Liver (tissue), 9 donors: ENCODE data around the gene TFR2. TPM values are rescaled to one million over a fixed set of nuclear protein-coding genes. Genes with fewer than 3 reads are reported as not detected.

Experiments
- DNase-seq: peaks from one replicate; pipeline ENCODE4 v3.0.0-alpha.2; 2017; ENCODE audit warnings: low spot score
- H3K27ac ChIP-seq, 2 donors: one replicate each; pipeline ENCODE4 v1.7.0; 2013; ENCODE audit warnings: inconsistent platforms in 2 of 2, low read length in 2 of 2, control low read depth in 1 of 2, low read depth in 1 of 2, mild to moderate bottlenecking in 1 of 2
- H3K27me3 ChIP-seq, 4 donors: one replicate each; pipeline versions ENCODE4 v1.6.1 to v1.7.0; 2013; ENCODE audit warnings: low read length in 3 of 4, inconsistent platforms in 1 of 4, mild to moderate bottlenecking in 1 of 4, moderate library complexity in 1 of 4; ENCODE audit not compliant: control insufficient read depth in 4 of 4, insufficient read depth in 4 of 4
- H3K36me3 ChIP-seq, 4 donors: one replicate each; pipeline versions ENCODE4 v1.6.1 to v1.7.0; 2013; ENCODE audit warnings: low read length in 3 of 4, mild to moderate bottlenecking in 3 of 4, low read depth in 1 of 4, moderate library complexity in 1 of 4; ENCODE audit not compliant: control insufficient read depth in 4 of 4, insufficient read depth in 3 of 4
- H3K4me1 ChIP-seq, 4 donors: one replicate each; pipeline versions ENCODE4 v1.6.1 to v1.7.0; 2013; ENCODE audit warnings: low read length in 3 of 4, mild to moderate bottlenecking in 3 of 4, moderate library complexity in 1 of 4; ENCODE audit not compliant: control insufficient read depth in 4 of 4, insufficient read depth in 4 of 4
- H3K4me3 ChIP-seq, 3 donors: one replicate each; pipeline versions ENCODE4 v1.6.1 to v1.7.0; 2013; ENCODE audit warnings: low read length in 3 of 3, control low read depth in 1 of 3, low read depth in 1 of 3, mild to moderate bottlenecking in 1 of 3
- H3K9ac ChIP-seq, 2 donors: one replicate each; pipeline ENCODE4 v1.7.0; 2013; ENCODE audit warnings: low read length in 2 of 2, mild to moderate bottlenecking in 2 of 2, moderate library complexity in 2 of 2, control low read depth in 1 of 2, low read depth in 1 of 2
- H3K9me3 ChIP-seq, 4 donors: one replicate each; pipeline versions ENCODE4 v1.6.1 to v1.7.0; 2013; ENCODE audit warnings: low read length in 3 of 4; ENCODE audit not compliant: control insufficient read depth in 4 of 4
- ATF3 ChIP-seq: IDR thresholded peaks from 2 replicates; pipeline ENCODE4 v1.6.1; 2016; ENCODE audit warnings: antibody characterized with exemption
- CTCF ChIP-seq: fragments of 150-350 bp; IDR thresholded peaks from 2 replicates; pipeline ENCODE4 v1.5.1; 2017; ENCODE audit warnings: improper control_type of control experiment, low read depth, low read length; ENCODE audit not compliant: missing input control
- EGR1 ChIP-seq, 2 donors: IDR thresholded peaks; 2 replicates each; pipeline ENCODE4 v1.6.1; 2016 to 2018; ENCODE audit warnings: antibody characterized with exemption in 2 of 2, low read depth in 2 of 2
- FOXA1 ChIP-seq: IDR thresholded peaks from 2 replicates; pipeline ENCODE4 v1.6.1; 2016; ENCODE audit warnings: antibody characterized with exemption
- FOXA2 ChIP-seq: IDR thresholded peaks from 2 replicates; pipeline ENCODE4 v1.6.1; 2016; ENCODE audit warnings: antibody characterized with exemption
- GABPA ChIP-seq, 2 donors: IDR thresholded peaks in 1 of 2; conservative IDR thresholded peaks in 1 of 2; 2 replicates each; pipeline ENCODE4 v1.6.1; 2016; ENCODE audit warnings: antibody characterized with exemption in 2 of 2, mild to moderate bottlenecking in 1 of 2, moderate library complexity in 1 of 2
- HNF4A ChIP-seq, 2 donors: conservative IDR thresholded peaks; 2 replicates each; pipeline ENCODE4 v1.6.1; 2016; ENCODE audit warnings: antibody characterized with exemption in 2 of 2, mild to moderate bottlenecking in 2 of 2
- HNF4G ChIP-seq: IDR thresholded peaks from 2 replicates; pipeline ENCODE4 v1.6.1; 2016; ENCODE audit warnings: antibody characterized with exemption
- MAX ChIP-seq: IDR thresholded peaks from 2 replicates; pipeline ENCODE4 v1.6.1; 2016; ENCODE audit warnings: antibody characterized with exemption
- RAD21 ChIP-seq, 2 donors: IDR thresholded peaks; 2 replicates each; pipeline ENCODE4 v1.6.1; 2016; ENCODE audit warnings: antibody characterized with exemption in 2 of 2, mild to moderate bottlenecking in 2 of 2
- REST ChIP-seq: IDR thresholded peaks from 2 replicates; pipeline ENCODE4 v1.6.1; 2016; ENCODE audit warnings: antibody characterized with exemption, mild to moderate bottlenecking
- RXRA ChIP-seq, 2 donors: IDR thresholded peaks; 2 replicates each; pipeline ENCODE4 v1.6.1; 2017 to 2018; ENCODE audit warnings: antibody characterized with exemption in 2 of 2, mild to moderate bottlenecking in 1 of 2
- SP1 ChIP-seq: IDR thresholded peaks from 2 replicates; pipeline ENCODE4 v1.6.1; 2018; ENCODE audit warnings: antibody characterized with exemption, mild to moderate bottlenecking
- YY1 ChIP-seq: IDR thresholded peaks from 2 replicates; pipeline ENCODE4 v1.6.1; 2016; ENCODE audit warnings: antibody characterized with exemption, mild to moderate bottlenecking
- WGBS: extraction: QIAGEN DNeasy Blood & Tissue Kit; methylation state at CpG from one replicate; pipeline ENCODE4 v1.1.7; 2013; 5-methylcytosine and 5-hydroxymethylcytosine counted together
- polyA plus RNA-seq, 2 donors: library from polyadenylated mRNA; stranded (reverse) in 1 of 2; unstranded in 1 of 2; fragments of 200-250 nt in 1 of 2; fragments of >200 nt in 1 of 2; fragmentation: Nextera tagmentation in 1 of 2; extraction: Ambion mirVana in 1 of 2; gene quantifications; one replicate each; pipeline versions ENCODE4 v1.2.1 to v1.2.3, GENCODE V29; 2013 to 2015
- total RNA-seq, 2 donors: library from RNA; depleted of rRNA; stranded (reverse); fragments of >200 nt; gene quantifications; one replicate each; pipeline ENCODE4 v1.2.3, GENCODE V29; 2014
- donor health status: healthy.
- donor health status: healthy.
- donor health status: healthy.
- donor health status: healthy.
- donor health status: healthy.

The TFR2 gene
- total and polyA plus RNA-seq, 4 donors: 276 to 663 (median 356) TPM

- H3K36me3 ChIP-seq: peaks cover 11 to 29% (median 20%) of the 10 kb centered on the region in 4 donors
- no peaks in the 10 kb centered on the region for H3K9me3 ChIP-seq
- WGBS: 48% methylated on average over 3 of the region's 3 CpGs
- H3K9ac ChIP-seq: peak overlapping the region in 1 of 2 donors; percentile 21
- TF ChIP-seq YY1: no peak
- no peak for TF ChIP-seq GABPA (IDR thresholded peaks at IDR 0.05 in 1 of 2, conservative IDR thresholded peaks at IDR 0.05 in 1 of 2)
- TF ChIP-seq REST: no peak
- no peak for TF ChIP-seq RXRA (IDR thresholded peaks at IDR 0.05)
- TF ChIP-seq CTCF: no peak
- no peak for TF ChIP-seq MAX
- no peak for TF ChIP-seq HNF4A (conservative IDR thresholded peaks at IDR 0.05)
- no peaks in the 10 kb centered on the region for H3K27me3 ChIP-seq
- H3K27ac ChIP-seq: peak overlapping the region; percentile 64 to 87
- H3K4me1 ChIP-seq: peaks cover 2 to 52% (median 41%) of the 10 kb centered on the region in 4 donors
- H3K4me3 ChIP-seq: no peak overlapping the region
- no peak for DNase-seq
Measured at GRCh38 chr7:100626055-100626454, 15.3 kb downstream of the TFR2 start.

GRCh38 chr7:100623951-100624824 lies 17.2 kb downstream of the TFR2 start:
- Histone ChIP-seq H3K4me3 (no peak overlapping the region), H3K4me1 (peaks cover 2 to 49% (median 40%) of the 10 kb centered on the region in 4 donors), H3K9ac (no peak overlapping the region), H3K9me3 (no peaks in the 10 kb centered on the region), H3K36me3 (peaks cover 6 to 30% (median 15%) of the 10 kb centered on the region in 4 donors), H3K27me3 (no peaks in the 10 kb centered on the region), H3K27ac (no peak overlapping the region)
- WGBS: 93% methylated on average over 15 of the region's 15 CpGs
- no peak for TF ChIP-seq RAD21 (IDR thresholded peaks at IDR 0.05)
- no peak for DNase-seq

GRCh38 chr7:100621554-100621953 lies 19.8 kb downstream of the TFR2 start:
- no peak for DNase-seq
- peaks cover 2 to 22% (median 10%) of the 10 kb centered on the region in 4 donors for H3K36me3 ChIP-seq
- 39% methylated on average over 8 of the region's 8 CpGs for WGBS
- H3K9me3 ChIP-seq: no peaks in the 10 kb centered on the region
- H3K27me3 ChIP-seq: no peaks in the 10 kb centered on the region
- H3K4me1 ChIP-seq: peaks cover 0 to 34% (median 29%) of the 10 kb centered on the region in 4 donors
- H3K4me3 ChIP-seq: no peak overlapping the region
- H3K27ac ChIP-seq: peak overlapping the region; percentile 61 to 75
- H3K9ac ChIP-seq: peak overlapping the region in 1 of 2 donors; percentile 32
- TF ChIP-seq SP1 (peak; percentile 77), CTCF (no peak), HNF4G (peak; percentile 52), ATF3 (no peak), RAD21 (IDR thresholded peaks at IDR 0.05) (peak; percentile 14 to 26), FOXA1 (peak; percentile 86), EGR1 (IDR thresholded peaks at IDR 0.05; ENCODE audit: low read depth in 2 of 2) (peak in 1 of 2 donors; percentile 55), HNF4A (conservative IDR thresholded peaks at IDR 0.05) (peak; percentile 87 to 88), FOXA2 (peak; percentile 89), MAX (peak; percentile 41)
